Measurements from ENCODE around the gene ITGAE. TPM values are rescaled to one million over a fixed set of nuclear protein-coding genes. Genes with fewer than 3 reads are reported as not detected.

ITGAE gene
- total and polyA plus RNA-seq, 7 experiments from 2014 or later = 16.3 to 44.9 (median 23.6) TPM

- peaks cover 8 to 17% of the 10 kb centered on the region in 2 donors for H3K4me1 ChIP-seq (ENCODE audit: control insufficient read depth in 2 of 2, insufficient read depth in 2 of 2, low read length in 2 of 2)
- H3K27me3 ChIP-seq (ENCODE audit: control insufficient read depth in 2 of 2, insufficient read depth in 2 of 2, low read length in 2 of 2) = no peaks in the 10 kb centered on the region
- Mint-ChIP-seq H3K9me3 (no peaks in the 10 kb centered on the region), H3K36me3 (peaks cover 0 to 3% (median 0%) of the 10 kb centered on the region in 5 donors), H3K27me3 (peaks cover 0 to 2% (median 0%) of the 10 kb centered on the region in 5 donors), H3K4me1 (peaks cover 17 to 40% (median 25%) of the 10 kb centered on the region in 7 donors), H3K27ac (peak overlapping the region in 1 of 9 donors; percentile 33), H3K4me3 (peak overlapping the region in 8 of 10 donors; percentile 10 to 93 (median 44))
- ChIA-PET POLR2A (interaction anchor here (0.7 to 1.0 kb wide), 2 partner anchors 18 to 56 kb away, joined by 3 read pairs; no protein-coding TSS in a partner anchor), CTCF (no interaction called here)
- intact Hi-C loops (cut with micrococcal nuclease) = loop anchor here (5.0 kb wide), 3 partner anchors 56 to 619 kb away; partner anchors contain the start of genes CAMKK1 (in 1 of the 2) and HASPIN (in 1 of the 2)
- H3K9me3 ChIP-seq (ENCODE audit: control insufficient read depth in 2 of 3, low read length in 3 of 3) = no peaks in the 10 kb centered on the region
- peaks cover 0 to 4% (median 3%) of the 10 kb centered on the region in 3 experiments for H3K36me3 ChIP-seq (ENCODE audit: control insufficient read depth in 2 of 3, insufficient read depth in 3 of 3, low read length in 3 of 3)
- H3K27ac ChIP-seq (ENCODE audit: low read depth, low read length) = no peak overlapping the region
- DNase-seq (no peak), ATAC-seq (no peak)
- H3K4me3 ChIP-seq (ENCODE audit: low read length) = no peak overlapping the region
These were observed 134.5 kb downstream of the ITGAE start for GRCh38 chr17:3666516-3666915.

GRCh38 chr17:3665834-3666233 lies 135.2 kb downstream of the ITGAE start:
- Histone ChIP-seq H3K27me3 (ENCODE audit: control insufficient read depth in 2 of 2, insufficient read depth in 2 of 2, low read length in 2 of 2) (no peaks in the 10 kb centered on the region), H3K9me3 (ENCODE audit: control insufficient read depth in 2 of 3, low read length in 3 of 3) (no peaks in the 10 kb centered on the region), H3K36me3 (ENCODE audit: control insufficient read depth in 2 of 3, insufficient read depth in 3 of 3, low read length in 3 of 3) (peaks cover 0 to 4% (median 3%) of the 10 kb centered on the region in 3 experiments), H3K4me3 (ENCODE audit: low read length) (no peak overlapping the region), H3K27ac (ENCODE audit: low read depth, low read length) (no peak overlapping the region), H3K4me1 (ENCODE audit: control insufficient read depth in 2 of 2, insufficient read depth in 2 of 2, low read length in 2 of 2) (peaks cover 8 to 17% of the 10 kb centered on the region in 2 donors)
- Mint-ChIP-seq H3K4me1 (peaks cover 16 to 38% (median 23%) of the 10 kb centered on the region in 7 donors), H3K9me3 (no peaks in the 10 kb centered on the region), H3K27ac (peak overlapping the region in 2 of 9 donors; percentile 11 to 36), H3K4me3 (peak overlapping the region in 9 of 10 donors; percentile 21 to 93 (median 43)), H3K36me3 (peaks cover 0 to 3% (median 0%) of the 10 kb centered on the region in 5 donors), H3K27me3 (peaks cover 0 to 2% (median 0%) of the 10 kb centered on the region in 5 donors)
- POLR2A ChIA-PET = no interaction called here
- ATAC-seq (no peak), DNase-seq (no peak)
- CTCF ChIA-PET = no interaction called here
- intact Hi-C loops (cut with micrococcal nuclease) = loop anchor here (5.0 kb wide), 3 partner anchors 56 to 619 kb away; partner anchors contain the start of genes CAMKK1 (in 1 of the 2) and HASPIN (in 1 of the 2)

Other genes starting within 250 kb of the ITGAE start
- gene TRPV3, start 243.4 kb downstream of the ITGAE start, total RNA-seq = under 1 TPM in 3 of 5 experiments, not detected in 2; 0.15 to 0.64 (median 0.48) TPM
- gene TRPV3, start 243.4 kb downstream of the ITGAE start, polyA plus RNA-seq = not detected
- 1 to 10 TPM; 3.2 to 8.7 (median 7.4) TPM for gene TRPV1, start 191.8 kb downstream of the ITGAE start, total RNA-seq
- 1 to 10 TPM in 1 of 2 donors, under 1 TPM in 1; 0.13 to 1.6 TPM for gene TRPV1, start 191.8 kb downstream of the ITGAE start, polyA plus RNA-seq
- gene SHPK, start 164.9 kb downstream of the ITGAE start, total RNA-seq = 10 to 100 TPM in 3 of 5 experiments, 1 to 10 TPM in 2; 6.3 to 11.2 (median 10.8) TPM
- 1 to 10 TPM; 5.5 to 8.5 TPM for gene SHPK, start 164.9 kb downstream of the ITGAE start, polyA plus RNA-seq
- gene CTNS, start 164.4 kb downstream of the ITGAE start, total RNA-seq = 10 to 100 TPM in 2 of 5 experiments, 1 to 10 TPM in 3; 4.7 to 15.2 (median 8.8) TPM
- gene CTNS, start 164.4 kb downstream of the ITGAE start, polyA plus RNA-seq = 10 to 100 TPM in 1 of 2 donors, 1 to 10 TPM in 1; 8.1 to 12.9 TPM
- gene TAX1BP3, start 132.6 kb downstream of the ITGAE start, total RNA-seq = 10 to 100 TPM; 10.5 to 28.4 (median 11.7) TPM
- gene TAX1BP3, start 132.6 kb downstream of the ITGAE start, polyA plus RNA-seq = 10 to 100 TPM; 25.5 to 34.0 TPM
- 10 to 100 TPM; 23.1 to 39.0 (median 31.2) TPM for gene EMC6, start 132.4 kb downstream of the ITGAE start, total RNA-seq
- gene EMC6, start 132.4 kb downstream of the ITGAE start, polyA plus RNA-seq = 100 to 1,000 TPM in 1 of 2 donors, 10 to 100 TPM in 1; 76.4 to 133 TPM
- 10 to 100 TPM; 10.7 to 94.5 (median 24.6) TPM for gene P2RX5, start 105.0 kb downstream of the ITGAE start, total RNA-seq
- gene P2RX5, start 105.0 kb downstream of the ITGAE start, polyA plus RNA-seq = 10 to 100 TPM; 12.3 to 18.2 TPM
- gene HASPIN, start 77.3 kb downstream of the ITGAE start, total RNA-seq = 10 to 100 TPM in 1 of 5 experiments, under 1 TPM in 4; 0.32 to 18.5 (median 0.35) TPM
- gene HASPIN, start 77.3 kb downstream of the ITGAE start, polyA plus RNA-seq = under 1 TPM in 1 of 2 donors, not detected in 1; 0.28 TPM
- gene NCBP3, start 45.1 kb upstream of the ITGAE start, total RNA-seq = 10 to 100 TPM; 40.6 to 49.4 (median 46.7) TPM
- 10 to 100 TPM in 1 of 2 donors, 1 to 10 TPM in 1; 7.8 to 14.7 TPM for gene NCBP3, start 45.1 kb upstream of the ITGAE start, polyA plus RNA-seq
- gene CAMKK1, start 91.9 kb upstream of the ITGAE start, total RNA-seq = 10 to 100 TPM in 2 of 5 experiments, 1 to 10 TPM in 3; 4.8 to 12.5 (median 6.3) TPM
- 1 to 10 TPM; 2.3 to 3.2 TPM for gene CAMKK1, start 91.9 kb upstream of the ITGAE start, polyA plus RNA-seq
- gene P2RX1, start 115.3 kb upstream of the ITGAE start, total RNA-seq = 10 to 100 TPM in 1 of 5 experiments, 1 to 10 TPM in 1, under 1 TPM in 2, not detected in 1; 0.27 to 53.7 (median 2.7) TPM
- not detected for gene P2RX1, start 115.3 kb upstream of the ITGAE start, polyA plus RNA-seq
- gene ATP2A3, start 163.2 kb upstream of the ITGAE start, total RNA-seq = 100 to 1,000 TPM; 148 to 260 (median 237) TPM
- gene ATP2A3, start 163.2 kb upstream of the ITGAE start, polyA plus RNA-seq = 100 to 1,000 TPM in 1 of 2 donors, 10 to 100 TPM in 1; 46.6 to 104 TPM

All from naive thymus-derived CD4-positive, alpha-beta T cell (primary cell).